WTC11 (cell line): Measurements from ENCODE around the gene POFUT2. TPM values are rescaled to one million over a fixed set of nuclear protein-coding genes. Genes with fewer than 3 reads are reported as not detected.
"Not testable (repeated sequence)": the region's sequence is repeated elsewhere in the genome, so short reads cannot be mapped to it uniquely, and the experiment has no call there.

Experiments
- ATAC-seq: fragments of 200-7000 bp; cut with Tn5 transposase; 2 replicates; pipeline ENCODE4 v1.10.0; 2021; ENCODE audit warnings: mild to moderate bottlenecking, moderate library complexity
- CTCF ChIA-PET: fragments of 300-600 bp; sonication (Branson Sonifier 250); formaldehyde crosslinking; loops from one replicate; lab custom pipeline; 2021; ENCODE audit warnings: antibody characterized with exemption; lab: Charles Lee
- POLR2A ChIA-PET: fragments of 350-600 bp; sonication (Branson Sonifier 250); formaldehyde crosslinking; loops from one replicate; lab custom pipeline; 2021; ENCODE audit warnings: antibody characterized with exemption; lab: Charles Lee
- DNase-seq: peaks from one replicate; pipeline ENCODE4 v3.0.0; 2021; ENCODE audit warnings: low spot score
- H3K27ac Mint-ChIP-seq: 2 replicates; pipeline ENCODE4 v1.8.0; 2021; ENCODE audit warnings: mixed read lengths
- H3K27me3 Mint-ChIP-seq: 2 replicates; pipeline ENCODE4 v1.8.0; 2021; ENCODE audit warnings: low read depth, mild to moderate bottlenecking, moderate library complexity, mixed read lengths
- H3K36me3 Mint-ChIP-seq: 2 replicates; pipeline ENCODE4 v1.8.0; 2021; ENCODE audit warnings: mixed read lengths
- H3K4me1 Mint-ChIP-seq: 2 replicates; pipeline ENCODE4 v1.8.0; 2022; ENCODE audit warnings: mixed read lengths
- H3K4me3 Mint-ChIP-seq: 2 replicates; pipeline ENCODE4 v1.8.0; 2021; ENCODE audit warnings: mild to moderate bottlenecking, moderate library complexity, mixed read lengths
- H3K9me3 Mint-ChIP-seq: 2 replicates; pipeline ENCODE4 v1.8.0; 2021; ENCODE audit warnings: mixed read lengths
- CBFB ChIP-seq: sonication (generic); formaldehyde crosslinking; IDR thresholded peaks from 2 replicates; pipeline ENCODE4 v1.8.1; 2022; ENCODE audit warnings: mild to moderate bottlenecking, low read depth, missing genetic modification reagents
- ETV6 ChIP-seq: sonication (generic); formaldehyde crosslinking; IDR thresholded peaks from 2 replicates; pipeline ENCODE4 v1.8.1; 2022; ENCODE audit warnings: mild to moderate bottlenecking, missing genetic modification reagents
- FOXJ3 ChIP-seq: sonication (generic); formaldehyde crosslinking; IDR thresholded peaks from 2 replicates; pipeline ENCODE4 v1.9.0; 2021; ENCODE audit warnings: missing genetic modification reagents, mild to moderate bottlenecking, borderline replicate concordance
- FOXP4 ChIP-seq: sonication (generic); formaldehyde crosslinking; IDR thresholded peaks from 2 replicates; pipeline ENCODE4 v1.8.0; 2022; ENCODE audit warnings: mild to moderate bottlenecking, missing genetic modification reagents
- HMGXB4 ChIP-seq: sonication (generic); formaldehyde crosslinking; IDR thresholded peaks from 2 replicates; pipeline ENCODE4 v1.8.1; 2023; ENCODE audit warnings: mild to moderate bottlenecking, moderate library complexity, missing genetic modification reagents
- JUN ChIP-seq: sonication (generic); formaldehyde crosslinking; IDR thresholded peaks from 2 replicates; pipeline ENCODE4 v1.8.0; 2023; ENCODE audit warnings: mild to moderate bottlenecking, missing genetic modification reagents
- TEAD1 ChIP-seq: sonication (generic); formaldehyde crosslinking; IDR thresholded peaks from 2 replicates; pipeline ENCODE4 v1.8.0; 2022; ENCODE audit warnings: mild to moderate bottlenecking, missing genetic modification reagents
- ZNF263 ChIP-seq: sonication (generic); formaldehyde crosslinking; IDR thresholded peaks from 2 replicates; pipeline ENCODE4 v1.8.1; 2022; ENCODE audit warnings: low read depth, mild to moderate bottlenecking, moderate library complexity, missing genetic modification reagents
- ZNF281 ChIP-seq: sonication (generic); formaldehyde crosslinking; IDR thresholded peaks from 2 replicates; pipeline ENCODE4 v1.8.0; 2023; ENCODE audit warnings: mild to moderate bottlenecking, missing genetic modification reagents
- total RNA-seq: library from RNA; stranded (reverse); gene quantifications from 3 replicates; pipeline ENCODE4 v1.2.3, GENCODE V29; 2021
- TF ChIP-seq, protein P1 (sequence below): fragments of 200-600 bp; IDR thresholded peaks from 2 replicates; pipeline ENCODE4 v1.8.0; 2022; ENCODE audit warnings: antibody characterized with exemption
- TF ChIP-seq, protein P2 (sequence below): fragments of 250-450 bp; sonication (Bioruptor Pico); IDR thresholded peaks from 2 replicates; pipeline ENCODE4 v2.1.2; 2022; ENCODE audit warnings: mild to moderate bottlenecking, moderate library complexity

POFUT2 gene
- total RNA-seq, 1 experiment from 2014 or later, result 39.7 TPM

DNA sequence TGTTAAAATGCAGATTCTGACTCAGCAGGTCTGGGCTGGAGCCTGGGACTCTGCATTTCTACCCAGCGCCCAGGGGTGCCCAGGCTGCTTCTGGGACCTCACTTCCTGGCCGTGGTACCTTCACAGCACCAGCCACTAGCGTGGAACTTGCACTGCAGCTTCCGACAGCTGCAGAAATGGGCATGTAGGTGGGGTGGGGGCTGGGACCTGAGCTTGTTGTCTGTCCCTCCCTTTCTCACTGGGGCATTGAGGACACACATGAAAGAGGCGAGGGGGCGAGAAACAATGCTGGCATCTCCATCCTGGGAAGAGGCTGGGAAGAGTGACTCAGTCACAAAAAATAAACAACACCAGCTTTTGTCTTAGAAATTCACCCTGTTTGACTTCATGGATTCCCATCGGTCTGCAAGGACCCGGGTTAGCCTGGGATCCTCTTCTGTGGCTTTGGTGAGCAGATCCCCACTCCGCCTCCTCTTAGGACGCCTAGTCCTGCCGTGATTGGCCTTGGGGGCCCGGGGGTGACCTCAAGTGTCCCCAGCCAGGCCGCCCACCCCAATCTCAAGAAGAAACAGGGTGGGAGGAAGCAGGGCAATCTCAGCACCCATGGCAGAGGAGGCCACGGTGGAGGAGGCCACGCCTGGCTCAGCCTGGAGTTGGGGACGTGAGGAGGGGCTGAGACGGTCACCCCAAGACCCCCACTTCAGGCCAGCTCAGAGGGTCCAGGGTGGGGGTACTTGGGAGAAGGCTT lies 29.9 kb upstream of the POFUT2 start:
- TF ChIP-seq ZNF263 (CRISPR knock-in tag), result no peak
- TF ChIP-seq, all 79 proteins: peak for 0
- no peak for DNase-seq
- ATAC-seq, result no peak

DNA sequence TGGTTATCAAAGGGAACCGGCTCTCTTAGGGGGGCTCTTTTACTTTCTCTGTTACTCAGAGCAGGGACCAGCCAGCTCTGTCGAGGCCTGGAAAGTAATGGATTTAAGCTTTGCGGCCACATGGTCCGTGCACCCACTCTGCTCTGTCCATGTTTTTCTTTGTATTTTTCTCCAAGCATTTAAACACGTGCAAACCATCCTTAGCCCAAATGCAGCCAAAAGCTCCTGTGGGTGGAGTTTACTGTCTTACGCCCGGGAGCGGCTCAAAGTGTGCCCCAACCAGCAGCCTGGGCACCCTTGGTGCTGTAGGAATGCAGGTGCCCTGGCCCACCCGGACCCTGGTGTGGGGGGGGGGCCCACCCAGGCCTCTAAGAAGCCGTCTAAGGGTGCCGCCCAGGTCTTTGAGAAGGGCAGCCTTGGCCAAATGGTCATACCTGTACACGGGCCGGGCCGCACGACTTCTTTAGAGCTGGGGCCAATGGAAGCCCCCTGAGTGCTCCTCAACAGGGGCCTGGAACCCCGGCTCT lies 29.2 kb upstream of the POFUT2 start:
- Mint-ChIP-seq H3K4me1 (no peaks in the 10 kb centered on the region), H3K27me3 (peaks cover 9% of the 10 kb centered on the region), H3K27ac (no peak overlapping the region), H3K4me3 (no peak overlapping the region), H3K9me3 (peaks cover 10% of the 10 kb centered on the region), H3K36me3 (no peaks in the 10 kb centered on the region)
- ATAC-seq (no peak), DNase-seq (no peak)
- POLR2A ChIA-PET, result interaction anchor here (0.9 kb wide), 1 partner anchor 15 kb away, joined by 3 read pairs; no protein-coding TSS in a partner anchor
- TF ChIP-seq CBFB, result no peak
- TF ChIP-seq, protein P1, sequence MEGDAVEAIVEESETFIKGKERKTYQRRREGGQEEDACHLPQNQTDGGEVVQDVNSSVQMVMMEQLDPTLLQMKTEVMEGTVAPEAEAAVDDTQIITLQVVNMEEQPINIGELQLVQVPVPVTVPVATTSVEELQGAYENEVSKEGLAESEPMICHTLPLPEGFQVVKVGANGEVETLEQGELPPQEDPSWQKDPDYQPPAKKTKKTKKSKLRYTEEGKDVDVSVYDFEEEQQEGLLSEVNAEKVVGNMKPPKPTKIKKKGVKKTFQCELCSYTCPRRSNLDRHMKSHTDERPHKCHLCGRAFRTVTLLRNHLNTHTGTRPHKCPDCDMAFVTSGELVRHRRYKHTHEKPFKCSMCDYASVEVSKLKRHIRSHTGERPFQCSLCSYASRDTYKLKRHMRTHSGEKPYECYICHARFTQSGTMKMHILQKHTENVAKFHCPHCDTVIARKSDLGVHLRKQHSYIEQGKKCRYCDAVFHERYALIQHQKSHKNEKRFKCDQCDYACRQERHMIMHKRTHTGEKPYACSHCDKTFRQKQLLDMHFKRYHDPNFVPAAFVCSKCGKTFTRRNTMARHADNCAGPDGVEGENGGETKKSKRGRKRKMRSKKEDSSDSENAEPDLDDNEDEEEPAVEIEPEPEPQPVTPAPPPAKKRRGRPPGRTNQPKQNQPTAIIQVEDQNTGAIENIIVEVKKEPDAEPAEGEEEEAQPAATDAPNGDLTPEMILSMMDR, result no peak
- no peak for TF ChIP-seq ETV6
- TF ChIP-seq, protein P2, sequence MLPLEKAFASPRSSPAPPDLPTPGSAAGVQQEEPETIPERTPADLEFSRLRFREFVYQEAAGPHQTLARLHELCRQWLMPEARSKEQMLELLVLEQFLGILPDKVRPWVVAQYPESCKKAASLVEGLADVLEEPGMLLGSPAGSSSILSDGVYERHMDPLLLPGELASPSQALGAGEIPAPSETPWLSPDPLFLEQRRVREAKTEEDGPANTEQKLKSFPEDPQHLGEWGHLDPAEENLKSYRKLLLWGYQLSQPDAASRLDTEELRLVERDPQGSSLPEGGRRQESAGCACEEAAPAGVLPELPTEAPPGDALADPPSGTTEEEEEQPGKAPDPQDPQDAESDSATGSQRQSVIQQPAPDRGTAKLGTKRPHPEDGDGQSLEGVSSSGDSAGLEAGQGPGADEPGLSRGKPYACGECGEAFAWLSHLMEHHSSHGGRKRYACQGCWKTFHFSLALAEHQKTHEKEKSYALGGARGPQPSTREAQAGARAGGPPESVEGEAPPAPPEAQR, result no peak
- TF ChIP-seq FOXJ3, result no peak
- no peak for TF ChIP-seq ZNF281 (CRISPR knock-in tag)
- no peak for TF ChIP-seq JUN (CRISPR knock-in tag)
- no peak for TF ChIP-seq TEAD1 (CRISPR knock-in tag)
- TF ChIP-seq HMGXB4, result no peak
- no peak for TF ChIP-seq FOXP4 (CRISPR knock-in tag)
- CTCF ChIA-PET, result interaction anchor here (0.6 to 1.6 kb wide), 4 partner anchors 8 to 253 kb away, joined by 3 to 10 read pairs (median 4); no protein-coding TSS in a partner anchor

More for the DNA sequence above, 29.9 kb upstream of the POFUT2 start:
- H3K4me3 Mint-ChIP-seq, result no peak overlapping the region
- H3K27me3 Mint-ChIP-seq, result peaks cover 4% of the 10 kb centered on the region
- H3K9me3 Mint-ChIP-seq, result peaks cover 4% of the 10 kb centered on the region
- ChIA-PET POLR2A (no interaction called here), CTCF (interaction anchor here (0.6 to 1.6 kb wide), 4 partner anchors 9 to 253 kb away, joined by 3 to 10 read pairs (median 4); no protein-coding TSS in a partner anchor)
- no peaks in the 10 kb centered on the region for H3K36me3 Mint-ChIP-seq
- H3K27ac Mint-ChIP-seq, result no peak overlapping the region
- 0 out of 2 replicates have a peak, but pooled peaks cover 4% of the 10 kb centered on the region for H3K4me1 Mint-ChIP-seq

DNA sequence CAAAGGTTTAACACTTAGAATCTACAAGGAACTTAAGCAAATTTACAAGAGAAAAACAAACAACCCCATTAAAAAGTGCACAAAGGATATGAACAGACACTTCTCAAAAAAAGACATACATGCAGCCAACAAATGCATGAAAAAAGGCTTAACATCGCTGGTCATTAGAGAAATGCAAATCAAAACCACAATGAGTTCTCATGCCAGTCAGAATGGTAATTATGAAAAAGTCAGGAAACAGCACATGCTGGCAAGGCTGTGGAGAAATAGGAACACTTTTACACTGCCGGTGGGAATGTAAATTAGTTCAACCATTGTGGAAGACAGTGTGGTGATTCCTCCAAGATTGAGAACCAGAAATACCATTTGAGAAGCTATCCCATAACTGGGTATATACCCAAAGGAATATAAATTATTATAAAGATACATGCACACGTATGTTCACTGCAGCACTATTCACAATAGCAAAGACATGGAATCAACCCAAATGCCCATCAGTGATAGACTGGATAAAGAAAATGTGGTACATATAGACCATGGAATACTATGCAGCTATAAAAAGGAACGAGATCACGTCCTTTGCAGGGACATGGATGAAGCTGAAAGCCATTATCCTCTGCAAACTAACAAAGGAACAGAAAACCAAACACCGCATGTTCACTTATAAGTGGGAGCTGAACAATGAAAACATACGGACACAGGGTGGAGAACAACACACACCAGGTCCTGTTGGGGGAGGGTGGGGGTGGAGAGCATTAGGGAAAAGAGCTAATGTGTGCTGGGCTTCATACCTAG lies 28.2 kb upstream of the POFUT2 start:
- H3K36me3 Mint-ChIP-seq, H3K4me3 Mint-ChIP-seq, DNase-seq, H3K27me3 Mint-ChIP-seq, ATAC-seq, H3K27ac Mint-ChIP-seq, H3K4me1 Mint-ChIP-seq: not testable (repeated sequence)
- peaks cover 12% of the 10 kb centered on the region for H3K9me3 Mint-ChIP-seq
- ChIA-PET POLR2A (interaction anchor here (0.9 kb wide), 1 partner anchor 14 kb away, joined by 3 read pairs; no protein-coding TSS in a partner anchor), CTCF (interaction anchor here (1.6 kb wide), 1 partner anchor 124 kb away, joined by 4 read pairs; no protein-coding TSS in a partner anchor)
